Body of pancreas (tissue), 4 donors: Measurements from ENCODE around the gene KLHL17.

Experiments
- CTCF ChIP-seq, 7 experiments: fragments of 450-650 bp in 4 of 7; fragments of 200-600 bp in 3 of 7; sonication (generic) in 3 of 7; IDR thresholded peaks; one replicate each; pipeline ENCODE4 v1.5.1; 2016 to 2019; ENCODE audit warnings: antibody characterized with exemption in 7 of 7
- POLR2A ChIP-seq, 3 donors: fragments of 450-650 bp; IDR thresholded peaks; one replicate each; pipeline ENCODE4 v1.6.1; 2016; ENCODE audit warnings: antibody characterized with exemption in 3 of 3, mild to moderate bottlenecking in 2 of 3

GRCh38 chr1:928825-929661 is 31.3 kb upstream of the KLHL17 start:
- TF ChIP-seq CTCF (IDR thresholded peaks at IDR 0.05) (no peak), POLR2A (IDR thresholded peaks at IDR 0.05) (no peak)
